ENCODE data around the gene SYT15B. TPM values are rescaled to one million over a fixed set of nuclear protein-coding genes. Genes with fewer than 3 reads are reported as not detected.

SYT15B gene
- 0.06 TPM in 1 of 2 replicates, not detected in the other for total RNA-seq

GRCh38 chr10:47763554-47764175 lies at the start of gene SYT15B:
SYT15B (minus strand) TSS chr10:47763592; CDS start chr10:47762640, 952 bp downstream.

Other genes starting within 250 kb of the SYT15B start
- gene AGAP9, start 240.0 kb downstream of the SYT15B start, total RNA-seq: 0.16 and 1.8 TPM in 2 replicates
- gene NPY4R2, start 155.1 kb upstream of the SYT15B start, total RNA-seq: not detected in 2 replicates
- not detected in 2 replicates for gene FAM25C, start 236.2 kb upstream of the SYT15B start, total RNA-seq

Data from bladder microvascular endothelial cell (primary cell).